Adipose tissue (tissue), 3 donors: ENCODE data around the gene OGFOD3. TPM values are rescaled to one million over a fixed set of nuclear protein-coding genes. Genes with fewer than 3 reads are reported as not detected.

ENCODE experiments used
- H3K27ac ChIP-seq: one replicate; pipeline ENCODE4 v1.5.1; 2013; ENCODE audit warnings: low read depth, low read length
- WGBS, 3 donors: extraction: QIAGEN DNeasy Blood & Tissue Kit; methylation state at CpG; one replicate each; pipeline ENCODE4 v1.1.7; 2013; 5-methylcytosine and 5-hydroxymethylcytosine counted together
- polyA plus RNA-seq, 3 donors: library from polyadenylated mRNA; stranded (reverse); fragments of 200-250 nt; gene quantifications; one replicate each; pipeline ENCODE4 v1.2.3, GENCODE V29; 2013
- donor health status: healthy with polysubstance abuse.
- donor health status: Bipolar disorder and iron deficiency.
- donor health status: healthy.

Gene OGFOD3
- polyA plus RNA-seq, 3 donors: 14.8 to 26.3 (median 18.6) TPM

GRCh38 chr17:82397449-82398335 lies 20.7 kb downstream of the OGFOD3 start:
- WGBS, 3 donors: 89 to 90% (median 90%) methylated on average over 35 to 38 of the region's 38 CpGs
- H3K27ac ChIP-seq: no peak overlapping the region

GRCh38 chr17:82396601-82397435 lies 21.6 kb downstream of the OGFOD3 start:
- no peak overlapping the region for H3K27ac ChIP-seq
- 73 to 84% (median 76%) methylated on average over 17 to 18 of the region's 19 CpGs for WGBS, 3 donors

- whole genome bisulfite sequencing, 3 donors: 90 to 99% (median 90%) methylated on average over 12 of the region's 12 CpGs
Measured at GRCh38 chr17:82394278-82394677, 24.1 kb downstream of the OGFOD3 start.

GRCh38 chr17:82392941-82393340 lies 25.4 kb downstream of the OGFOD3 start:
- no peak overlapping the region for H3K27ac ChIP-seq
- 91 to 93% (median 92%) methylated on average over 15 of the region's 15 CpGs for WGBS, 3 donors

More at GRCh38 chr17:82394278-82394677, 24.1 kb downstream of the OGFOD3 start:
- no peak overlapping the region for H3K27ac ChIP-seq

- WGBS, 3 donors: 93 to 94% (median 93%) methylated on average over 28 of the region's 28 CpGs
- H3K27ac ChIP-seq: no peak overlapping the region
Measured at GRCh38 chr17:82392209-82392920, 26.0 kb downstream of the OGFOD3 start.

DNA sequence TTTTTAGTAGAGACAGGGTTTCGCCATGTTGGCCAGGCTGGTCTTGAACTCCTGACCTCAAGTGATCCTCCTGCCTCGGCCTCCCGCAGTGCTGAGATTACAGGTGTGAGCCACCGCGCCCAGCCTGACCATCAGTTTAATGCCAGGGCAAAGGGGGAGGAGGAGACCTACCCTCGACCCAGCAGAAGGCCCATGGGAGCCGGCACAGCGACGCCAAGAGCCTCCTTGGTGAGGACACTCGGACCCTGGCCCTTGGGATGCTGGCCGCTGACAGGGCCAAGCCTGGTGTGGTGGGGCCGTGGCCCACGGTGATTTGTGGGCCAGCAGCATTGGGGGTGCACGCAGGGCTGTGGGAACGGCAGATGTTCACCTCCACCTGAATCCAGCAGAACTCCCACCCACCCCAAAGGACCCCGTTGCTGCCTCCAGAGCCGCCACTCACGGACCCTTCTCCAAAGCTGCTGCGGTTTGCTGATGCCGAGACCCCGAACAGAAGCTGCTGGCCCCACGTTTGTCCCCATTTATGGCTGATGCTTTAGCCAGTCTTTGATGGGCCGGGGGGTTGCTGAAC lies 26.8 kb downstream of the OGFOD3 start:
- 94 to 96% (median 95%) methylated on average over 22 to 23 of the region's 23 CpGs for WGBS, 3 donors

GRCh38 chr17:82390860-82391435 lies 27.4 kb downstream of the OGFOD3 start:
- H3K27ac ChIP-seq: no peak overlapping the region
- WGBS, 3 donors: 72 to 92% (median 85%) methylated on average over 11 to 13 of the region's 13 CpGs

More for the DNA sequence above, 26.8 kb downstream of the OGFOD3 start:
- no peak overlapping the region for H3K27ac ChIP-seq

DNA sequence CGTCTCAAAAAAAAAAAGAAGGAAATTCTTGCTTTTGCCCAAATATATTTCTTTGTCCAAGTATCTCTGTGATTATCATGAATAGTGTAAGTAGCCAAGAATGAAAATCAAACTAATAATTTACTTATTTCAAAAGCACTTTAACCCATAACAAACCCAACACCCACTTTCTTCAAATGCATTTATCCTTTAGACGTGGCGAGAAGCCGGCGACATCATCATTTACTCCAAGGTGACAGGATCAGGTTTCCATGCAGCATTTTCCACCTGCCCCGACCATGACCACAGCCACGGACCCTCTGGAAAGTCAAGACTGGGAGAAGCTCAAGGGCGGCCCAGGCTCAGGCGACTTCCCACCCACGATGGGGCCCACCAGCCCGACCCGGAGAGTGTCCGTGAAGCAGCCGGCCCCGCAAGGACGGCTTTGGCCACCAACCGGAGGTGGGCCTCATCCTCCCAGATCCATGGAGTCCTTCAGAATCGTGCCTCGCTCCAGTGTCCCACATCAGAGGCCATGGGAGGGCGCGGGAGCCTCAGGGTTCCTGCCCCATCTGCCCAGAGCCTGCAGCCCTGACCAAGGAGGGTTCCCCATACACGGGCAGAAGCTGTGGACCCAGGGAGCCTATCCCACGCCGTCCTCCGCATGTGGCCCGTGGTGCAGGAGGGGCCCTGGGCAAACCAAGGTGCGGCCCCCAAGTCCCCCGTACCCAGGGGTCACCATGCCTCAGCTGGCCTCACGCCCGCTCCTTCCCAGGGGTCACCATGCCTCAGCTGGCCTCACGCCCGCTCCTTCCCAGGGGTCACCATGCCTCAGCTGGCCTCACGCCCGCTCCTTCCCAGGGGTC lies 28.1 kb downstream of the OGFOD3 start:
- WGBS, 3 donors: 90 to 95% (median 95%) methylated on average over 28 to 32 of the region's 34 CpGs
- no peak overlapping the region for H3K27ac ChIP-seq

- no peak overlapping the region for H3K27ac ChIP-seq
- WGBS, 3 donors: 85 to 92% (median 86%) methylated on average over 10 of the region's 10 CpGs
Measured at GRCh38 chr17:82389379-82389778, 29.0 kb downstream of the OGFOD3 start.

- WGBS, 3 donors: 69 to 83% (median 69%) methylated on average over 19 to 21 of the region's 21 CpGs
- no peak overlapping the region for H3K27ac ChIP-seq
Measured at GRCh38 chr17:82388922-82389283, 29.5 kb downstream of the OGFOD3 start.

GRCh38 chr17:82388223-82388921 lies 30.0 kb downstream of the OGFOD3 start:
- 57 to 69% (median 69%) methylated on average over 31 to 34 of the region's 34 CpGs for WGBS, 3 donors
- H3K27ac ChIP-seq: no peak overlapping the region

DNA sequence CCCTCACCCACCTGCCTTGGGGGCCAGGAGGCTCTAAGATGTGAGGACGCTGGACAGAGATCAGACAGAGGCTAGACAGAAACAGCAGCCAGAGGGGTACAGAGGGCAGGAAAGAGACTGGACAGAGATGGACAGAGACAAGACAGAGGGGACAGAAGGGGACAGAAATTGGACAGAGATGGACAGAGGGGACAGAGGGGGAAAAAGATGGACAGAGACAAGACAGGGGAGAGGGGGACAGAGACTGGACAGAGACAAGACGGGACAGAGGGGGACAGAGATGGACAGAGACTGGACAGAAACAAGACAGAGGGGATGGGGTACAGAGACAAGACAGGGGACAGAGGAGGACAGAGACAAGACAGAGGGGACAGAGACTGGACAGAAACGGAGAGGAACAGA lies 30.7 kb downstream of the OGFOD3 start:
- whole genome bisulfite sequencing, 3 donors: 66 to 89% (median 76%) methylated on average over 3 of the region's 3 CpGs
- H3K27ac ChIP-seq: no peak overlapping the region

GRCh38 chr17:82386881-82387704 lies 31.3 kb downstream of the OGFOD3 start:
- H3K27ac ChIP-seq: no peak overlapping the region
- WGBS, 3 donors: 40 to 73% (median 47%) methylated on average over 35 to 38 of the region's 38 CpGs

GRCh38 chr17:82386255-82386831 lies 32.0 kb downstream of the OGFOD3 start:
- H3K27ac ChIP-seq: no peak overlapping the region
- 33 to 83% (median 39%) methylated on average over 14 to 17 of the region's 17 CpGs for WGBS, 3 donors

- WGBS, 3 donors: 28 to 69% (median 28%) methylated on average over 24 to 26 of the region's 26 CpGs
Measured at GRCh38 chr17:82385559-82386254, 32.7 kb downstream of the OGFOD3 start.

More at GRCh38 chr17:82385559-82386254, 32.7 kb downstream of the OGFOD3 start:
- H3K27ac ChIP-seq: no peak overlapping the region
